ENCODE measurements around the gene NME9.
"Not testable (repeated sequence)": the region's sequence is repeated elsewhere in the genome, so short reads cannot be mapped to it uniquely, and the experiment has no call there.

NME9 gene

GRCh38 chr3:138329127-138329983, at the start of gene NME9:
NME9 (minus strand) TSS chr3:138329851; CDS start chr3:138329335, 516 bp downstream.
- peak; percentile 89 for DNase-seq

- DNase-seq, result no peak
These were observed 49.3 kb upstream of the NME9 start for GRCh38 chr3:138378990-138379389.

DNA sequence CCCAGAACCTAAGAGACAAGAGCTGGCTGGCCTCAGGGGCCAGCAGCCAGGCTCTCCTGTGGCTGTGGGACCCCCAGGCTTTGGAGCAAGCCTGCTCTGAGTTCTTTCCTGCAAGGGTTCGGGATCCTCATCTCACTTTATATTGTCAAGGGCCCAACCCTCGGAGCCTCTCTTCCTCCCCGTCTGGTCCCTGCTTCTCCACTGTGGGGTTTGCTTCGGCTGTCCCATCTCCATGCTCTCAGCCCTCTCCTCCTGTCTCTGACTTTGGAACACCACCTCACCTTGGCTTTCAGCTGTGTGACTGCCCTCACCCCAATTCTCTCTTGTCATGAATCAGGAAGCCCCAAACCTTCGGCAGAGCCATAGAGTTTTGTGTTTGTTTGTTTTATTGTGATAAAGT, 48.7 kb upstream of the NME9 start:
- no peak for DNase-seq

DNA sequence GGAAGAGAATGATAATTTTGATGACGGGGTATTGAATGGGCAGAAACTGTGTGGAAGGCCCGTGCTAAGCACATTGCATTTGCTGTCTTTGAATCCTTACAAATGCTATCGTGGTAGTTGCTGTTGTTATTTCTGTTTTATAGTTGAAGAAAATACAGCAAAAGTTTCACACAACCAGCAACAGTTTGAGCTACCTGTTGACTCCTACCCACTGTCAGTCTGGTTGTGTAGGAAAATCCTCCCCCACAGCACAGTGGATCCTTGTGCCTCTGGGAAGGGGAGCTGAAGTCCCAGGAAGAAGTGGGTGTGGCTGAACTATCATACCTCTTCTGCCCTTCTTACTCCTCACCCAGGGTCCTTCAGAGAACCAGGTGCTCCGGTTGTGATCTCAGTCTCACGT, 48.2 kb upstream of the NME9 start:
- no peak for DNase-seq

DNA sequence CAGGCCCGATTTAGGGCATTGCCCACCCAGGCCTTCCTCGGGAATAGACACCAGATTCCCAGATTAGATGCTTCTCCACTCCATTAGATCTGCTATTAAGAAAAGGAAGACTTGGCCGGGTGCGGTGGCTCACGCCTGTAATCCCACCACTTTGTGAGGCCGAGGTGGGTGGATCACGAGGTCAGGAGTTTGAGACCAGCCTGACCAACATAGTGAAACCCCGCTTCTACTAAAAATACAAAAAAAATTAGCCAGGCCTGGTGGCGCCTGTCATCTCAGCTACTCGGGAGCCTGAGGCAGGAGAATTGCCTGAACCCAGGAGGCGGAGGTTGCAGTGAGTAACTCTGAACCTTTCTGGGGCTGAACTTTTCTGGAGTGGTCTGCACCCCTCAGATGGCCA, 47.6 kb upstream of the NME9 start:
- not testable (repeated sequence) for DNase-seq

DNA sequence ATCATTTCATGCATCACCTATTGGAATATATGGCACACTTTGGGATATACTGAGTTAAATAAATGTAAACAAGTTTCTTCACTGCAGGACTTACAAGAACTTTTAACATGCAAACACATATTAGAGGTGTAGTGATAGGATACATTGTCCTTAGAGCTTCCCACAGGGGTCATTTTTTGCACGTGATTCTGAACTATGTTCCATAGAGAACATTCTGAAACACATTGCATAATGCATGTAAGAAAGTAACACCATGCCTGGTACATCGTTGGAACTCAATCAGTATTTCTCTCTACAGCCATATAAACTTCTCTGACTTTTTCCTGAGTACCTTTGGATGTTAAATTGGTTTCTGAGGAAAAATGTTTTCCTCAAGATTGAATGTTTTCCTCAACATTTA, 47.0 kb upstream of the NME9 start:
- DNase-seq, result no peak

- DNase-seq, result no peak
These were observed 45.8 kb upstream of the NME9 start for GRCh38 chr3:138375447-138375846.

DNA sequence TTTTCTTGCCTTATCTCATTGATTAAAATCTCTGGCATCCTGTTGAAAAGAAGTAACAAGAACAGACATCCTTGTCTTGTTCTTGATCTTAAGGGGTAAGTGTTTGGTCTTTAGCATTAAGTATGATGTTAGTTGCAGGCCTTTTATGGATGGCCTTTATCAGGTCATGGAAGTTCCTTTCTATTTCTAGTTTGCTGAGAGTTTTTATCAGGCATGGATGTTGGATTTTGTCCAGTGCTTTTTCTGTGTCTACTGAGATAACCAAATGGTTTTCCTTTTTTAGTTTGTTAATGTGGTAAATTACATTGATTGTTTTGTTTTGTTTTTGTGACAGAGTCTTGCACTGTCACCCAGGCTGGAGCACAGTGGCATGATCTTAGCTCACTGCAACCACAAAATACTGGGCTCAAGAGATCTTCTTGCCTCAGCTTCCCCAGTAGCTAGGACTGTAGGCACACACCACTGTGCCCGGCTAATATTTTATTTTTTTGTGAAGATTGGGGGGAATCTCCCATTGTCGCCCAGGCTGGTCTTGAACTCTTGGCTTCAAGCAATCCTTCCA, 45.0 kb upstream of the NME9 start:
- no peak for DNase-seq

- DNase-seq, result no peak
These were observed 44.1 kb upstream of the NME9 start for GRCh38 chr3:138373736-138374094.

DNA sequence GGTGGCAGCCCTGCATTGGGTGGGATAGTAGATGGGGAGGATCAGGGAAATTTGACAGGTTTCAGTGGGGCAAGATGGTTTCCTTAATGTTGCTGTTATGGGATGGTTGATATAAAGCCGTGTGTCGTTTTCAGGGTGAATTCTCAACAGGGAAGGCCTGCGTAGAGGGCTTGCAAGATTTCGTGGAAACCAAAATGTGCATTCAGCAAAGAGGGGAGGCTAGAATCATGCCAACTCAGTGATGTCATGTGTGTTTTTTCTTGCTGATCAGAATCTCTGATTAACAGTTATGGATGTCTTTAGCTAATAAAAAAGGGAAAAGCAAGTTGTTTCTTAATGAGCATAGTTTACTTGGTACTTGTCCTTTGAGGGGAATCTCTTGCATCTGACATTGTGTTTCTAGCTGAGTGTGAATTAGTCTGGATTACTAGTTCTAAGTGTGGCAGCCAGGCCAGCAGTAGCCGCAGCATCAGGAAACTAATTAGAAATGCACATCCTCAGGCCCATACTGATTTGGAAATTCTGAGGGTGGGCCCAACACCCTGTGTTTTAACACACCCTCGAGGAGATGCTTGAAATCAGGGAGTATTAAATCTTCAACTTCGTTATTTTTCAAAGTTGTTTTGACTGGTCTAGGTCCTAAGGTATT, 43.6 kb upstream of the NME9 start:
- no peak for DNase-seq

DNA sequence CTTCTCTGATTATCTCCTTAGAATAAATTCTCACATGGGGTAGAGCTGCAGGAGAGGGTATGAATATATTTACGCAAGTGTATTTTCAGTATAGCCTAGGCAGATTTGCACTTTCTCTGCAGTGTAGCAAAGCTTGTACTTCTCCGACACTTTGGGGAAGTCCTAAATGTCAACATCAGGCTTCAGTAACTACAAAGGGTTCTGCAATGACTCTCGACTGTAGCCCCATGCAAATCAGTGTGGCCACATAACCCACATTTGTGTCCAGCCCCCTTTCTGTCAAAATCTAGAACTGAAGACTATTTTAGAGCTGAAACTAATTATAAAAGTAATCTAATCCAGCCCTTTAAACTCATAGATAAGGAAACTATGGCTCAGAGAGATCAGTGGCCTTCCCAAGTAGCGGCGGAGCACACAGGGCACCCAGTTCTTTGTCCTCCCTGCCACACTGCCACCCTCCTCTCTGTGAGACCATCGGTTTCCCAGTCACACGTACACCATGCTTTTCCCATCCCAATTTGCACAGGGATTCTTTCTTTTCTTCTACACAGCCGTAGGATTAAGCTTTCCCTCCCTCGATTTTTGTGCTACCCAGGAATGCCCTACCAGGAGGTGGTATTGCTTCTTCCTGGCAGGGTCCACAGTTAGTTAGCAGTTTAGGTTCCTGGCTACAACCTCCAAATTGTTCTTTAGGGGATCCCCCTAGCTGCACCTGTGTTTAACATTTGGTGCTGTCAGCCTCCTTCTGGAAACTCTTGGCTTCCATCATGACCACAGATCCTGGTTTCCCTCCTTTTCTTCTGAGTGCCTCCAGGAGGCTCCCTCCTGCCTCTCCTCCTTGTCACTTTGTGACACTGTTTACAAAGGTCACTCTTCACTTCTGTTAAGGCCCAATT, 41.7 kb upstream of the NME9 start:
- no peak for DNase-seq

DNA sequence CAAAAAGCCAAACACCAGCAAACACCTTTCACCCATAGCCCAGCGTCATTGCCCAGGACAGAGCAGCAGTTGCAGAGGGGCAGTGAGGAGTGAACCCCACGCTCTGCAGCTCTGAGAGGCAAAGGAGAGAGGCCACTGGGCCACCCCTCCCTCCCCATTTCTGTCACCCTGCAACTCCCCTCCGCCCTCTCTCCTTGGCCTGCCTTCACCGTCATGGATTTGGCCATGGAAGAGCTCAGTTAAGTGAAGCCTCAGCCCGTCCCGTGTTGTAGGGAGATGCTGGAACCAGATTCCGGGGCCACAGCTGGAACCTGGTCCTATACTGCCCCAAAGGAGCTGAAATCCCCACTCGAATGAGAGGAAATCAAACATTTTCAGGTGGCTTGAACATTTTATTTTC, 40.7 kb upstream of the NME9 start:
- no peak for DNase-seq

- no peak for DNase-seq
These were observed 39.7 kb upstream of the NME9 start for GRCh38 chr3:138369151-138369900.

- no peak for DNase-seq
These were observed 38.3 kb upstream of the NME9 start for GRCh38 chr3:138367911-138368310.

DNA sequence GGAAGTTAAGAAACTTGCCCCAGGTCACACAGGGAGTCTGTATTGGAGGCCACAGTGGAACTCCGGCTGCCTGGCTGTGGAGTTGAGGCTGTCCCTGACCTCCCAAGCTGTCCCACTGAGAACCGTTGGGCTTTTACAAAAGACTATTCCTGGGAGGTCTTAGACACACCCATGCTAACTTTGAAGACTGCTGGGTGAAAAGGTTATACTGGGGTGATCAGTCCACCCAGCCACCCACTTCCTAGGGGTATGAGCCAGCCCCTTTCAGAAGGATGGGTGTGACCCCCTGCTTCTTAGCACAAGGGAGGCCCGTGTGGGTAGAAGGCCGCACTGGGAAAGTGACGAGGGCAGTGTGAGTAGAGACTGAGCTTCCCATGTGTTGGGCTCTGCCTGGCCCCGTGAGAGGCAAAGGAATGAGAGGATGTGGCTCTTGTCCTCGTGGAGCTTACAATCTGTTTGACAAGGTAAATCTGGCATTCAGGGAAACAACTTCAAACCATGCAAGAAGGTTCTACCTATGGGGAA, 37.7 kb upstream of the NME9 start:
- no peak for DNase-seq

- DNase-seq, result no peak
These were observed 36.5 kb upstream of the NME9 start for GRCh38 chr3:138366006-138366759.

DNA sequence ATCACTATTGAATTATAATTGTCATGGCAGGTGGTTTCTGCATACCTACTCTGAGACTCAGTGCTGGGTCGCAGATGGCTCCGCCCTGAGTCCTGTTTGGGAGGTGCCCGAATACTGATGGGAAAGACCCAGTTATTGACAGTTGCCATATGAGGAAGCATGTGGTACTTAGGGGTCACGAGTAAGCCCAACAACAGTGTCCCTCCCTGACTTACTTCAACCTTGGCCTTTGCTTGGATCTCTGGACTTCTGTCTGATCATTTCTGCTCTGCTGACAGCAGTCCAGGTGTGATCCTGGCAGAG, 35.6 kb upstream of the NME9 start:
- no peak for DNase-seq

DNA sequence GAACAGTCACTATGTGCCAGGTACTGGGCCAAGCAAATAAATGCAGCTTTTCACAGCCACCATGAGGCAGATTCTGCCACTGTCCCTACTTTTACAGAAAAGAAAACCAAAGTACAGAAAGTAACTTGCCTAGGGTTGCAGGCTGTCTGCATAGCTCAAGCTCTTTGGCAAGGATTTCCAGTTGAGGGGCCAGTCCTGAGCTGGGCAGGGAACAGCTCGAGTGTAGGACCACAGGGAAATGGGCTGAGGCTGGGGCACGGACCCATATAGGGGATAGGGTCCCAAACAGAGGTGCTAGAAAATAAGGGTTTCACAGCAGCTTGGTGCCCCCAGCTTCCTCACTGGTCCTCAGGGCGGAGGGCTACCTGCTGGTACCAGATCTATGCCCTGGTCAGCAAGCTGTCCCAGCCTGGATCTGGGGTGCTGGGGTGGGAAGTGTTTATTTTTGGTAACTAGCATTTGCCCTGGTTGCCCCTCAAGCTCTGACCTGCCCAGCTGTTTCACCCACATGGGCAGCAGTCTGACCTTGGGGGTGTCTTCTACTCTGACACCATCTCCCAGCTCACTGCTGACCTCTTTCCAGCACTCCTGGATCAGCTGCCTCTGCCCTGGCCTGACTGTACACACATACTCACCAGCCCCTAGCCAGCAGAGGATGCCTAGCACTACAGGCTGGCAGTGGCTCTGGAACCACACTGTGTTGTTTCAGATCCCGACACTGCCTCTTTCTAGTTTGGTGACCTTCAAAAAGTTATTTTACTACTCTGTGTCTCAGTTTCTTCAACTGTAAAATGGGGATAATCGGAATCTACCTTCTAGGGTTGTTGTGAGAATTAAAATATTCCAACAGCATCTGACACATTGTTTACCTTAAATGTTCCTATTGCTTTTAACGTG, 35.0 kb upstream of the NME9 start:
- DNase-seq, result no peak

DNA sequence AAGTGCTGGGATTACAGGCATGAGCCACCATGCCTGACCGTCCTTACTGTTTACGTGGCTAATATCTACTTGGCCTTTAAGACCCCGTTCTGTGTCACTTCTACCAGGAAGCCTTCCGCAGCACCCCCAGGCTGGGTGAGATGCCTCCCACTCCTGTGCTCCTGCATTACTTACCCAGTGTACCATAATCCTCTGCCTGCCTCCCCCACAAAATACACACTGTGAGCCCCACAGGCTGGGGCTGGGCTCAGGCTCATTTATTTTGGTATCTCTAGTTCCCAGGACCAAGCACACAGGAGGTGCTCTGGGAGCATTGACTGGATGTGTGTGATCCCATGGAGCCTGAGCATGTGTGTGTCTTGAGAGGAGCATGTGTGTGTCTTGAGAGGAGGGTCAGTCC, 33.7 kb upstream of the NME9 start:
- no peak for DNase-seq

DNA sequence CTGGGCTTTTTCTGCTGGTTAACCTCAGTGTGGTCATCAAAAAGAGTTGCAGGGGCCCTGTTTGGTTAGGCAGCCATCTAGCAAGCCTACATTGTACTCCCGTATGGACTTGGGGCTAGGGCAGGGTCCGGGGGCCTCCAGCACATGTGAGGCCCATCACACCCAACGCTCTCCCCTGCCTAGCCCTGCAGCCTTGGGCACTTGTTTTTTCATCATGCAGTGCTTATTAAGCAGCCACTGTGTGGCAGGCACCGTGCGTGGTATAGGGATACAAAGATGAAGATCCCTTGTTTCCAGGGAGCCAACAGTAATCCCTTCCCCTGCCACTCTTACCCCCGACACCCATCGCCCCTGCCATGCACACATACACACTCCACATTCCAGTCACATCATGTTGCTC, 32.9 kb upstream of the NME9 start:
- no peak for DNase-seq

GRCh38 chr3:138361561-138361971, 31.9 kb upstream of the NME9 start:
- DNase-seq, result no peak
